Eye (tissue), 1 donor: ENCODE data around the gene KCNK2.

Experiments used
- DNase-seq: peaks from one replicate; pipeline ENCODE4 v3.0.0-alpha.2; 2015

KCNK2 gene

GRCh38 chr1:215262106-215262505 is 179.6 kb downstream of the KCNK2 start:
- no peak for DNase-seq

DNA sequence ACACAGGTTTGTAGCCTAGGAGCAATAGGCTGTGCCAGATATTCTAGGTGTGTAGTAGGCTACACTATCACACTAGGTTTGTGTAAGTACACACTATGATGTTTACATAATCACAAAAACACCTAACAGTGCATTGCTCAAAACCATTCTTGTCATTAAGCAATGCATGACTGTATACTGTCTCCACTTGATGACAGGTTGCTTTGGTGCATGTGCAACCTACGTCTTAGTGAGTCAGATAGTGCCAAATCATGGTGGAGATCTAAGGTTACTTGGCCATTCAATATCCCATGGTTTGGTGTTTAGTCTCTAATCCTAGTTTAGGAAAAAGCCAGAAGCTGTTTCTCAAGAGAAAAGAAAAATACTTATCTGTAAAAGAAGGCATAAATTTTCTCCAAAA is 181.1 kb downstream of the KCNK2 start:
- no peak for DNase-seq

DNA sequence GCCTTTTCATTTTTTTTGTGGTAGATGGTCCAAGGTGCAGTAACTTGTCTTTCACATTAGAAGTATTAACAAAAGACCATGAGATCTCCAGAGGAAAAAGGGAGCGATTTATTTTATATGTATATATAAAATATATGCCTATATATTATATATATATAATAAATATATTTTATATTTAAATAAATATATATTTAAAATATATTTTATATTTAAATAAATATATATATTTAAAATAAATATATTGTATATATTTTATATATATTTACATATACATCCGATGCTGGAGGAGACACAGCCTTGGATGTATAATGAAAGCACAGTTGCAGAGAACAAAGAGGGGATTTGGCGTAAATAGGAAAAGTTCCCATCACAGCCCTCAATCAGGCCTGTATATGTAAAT is 182.1 kb downstream of the KCNK2 start:
- no peak for DNase-seq

- no peak for DNase-seq
Observed at GRCh38 chr1:215267495-215267894, 185.0 kb downstream of the KCNK2 start.

GRCh38 chr1:215269955-215270354 is 187.4 kb downstream of the KCNK2 start:
- no peak for DNase-seq

GRCh38 chr1:215273838-215274516 is 191.4 kb downstream of the KCNK2 start:
- no peak for DNase-seq

GRCh38 chr1:215276582-215276981 is 194.0 kb downstream of the KCNK2 start:
- no peak for DNase-seq

- peak; percentile 4 for DNase-seq
Observed at GRCh38 chr1:215277532-215277931, 195.0 kb downstream of the KCNK2 start.

GRCh38 chr1:215279682-215280081 is 197.1 kb downstream of the KCNK2 start:
- no peak for DNase-seq

DNA sequence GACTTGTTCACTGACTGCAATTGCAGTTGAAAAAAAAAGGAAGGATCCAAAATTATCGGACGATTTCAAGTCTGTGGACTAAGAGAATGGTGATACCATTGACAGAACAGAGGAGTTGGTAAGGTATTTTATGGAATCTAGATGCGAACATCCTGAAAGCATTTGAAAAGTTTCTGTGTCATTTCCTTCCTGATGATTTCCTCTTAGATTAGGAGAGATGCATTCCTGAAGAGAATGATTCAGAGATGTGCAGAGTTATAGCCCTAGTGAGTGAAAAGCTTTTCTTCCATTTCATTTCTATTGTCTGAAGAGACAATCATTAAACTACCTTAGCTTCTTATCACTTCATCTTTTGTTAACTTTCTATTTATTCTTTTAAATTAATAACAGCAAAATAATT is 200.0 kb downstream of the KCNK2 start:
- no peak for DNase-seq

- DNase-seq: peak; percentile 4
Observed at GRCh38 chr1:215285013-215285800, 202.7 kb downstream of the KCNK2 start.
